SK-N-SH (cell line): ENCODE results near the gene SLCO2A1.

ENCODE experiments used
- ELF1 ChIP-seq: IDR thresholded peaks from 2 replicates; pipeline ENCODE4 v1.4.0; 2012
- FOXJ3 ChIP-seq: sonication (generic); formaldehyde crosslinking; IDR thresholded peaks from 2 replicates; pipeline ENCODE4 v1.5.1; 2020; ENCODE audit warnings: mild to moderate bottlenecking, missing genetic modification reagents
- FOXM1 ChIP-seq: IDR thresholded peaks from 2 replicates; pipeline ENCODE4 v1.4.0; 2012; ENCODE audit warnings: low read depth, mild to moderate bottlenecking
- GABPA ChIP-seq: IDR thresholded peaks from 2 replicates; pipeline ENCODE4 v1.4.0; 2012; ENCODE audit warnings: low read depth, mild to moderate bottlenecking
- MEF2A ChIP-seq: IDR thresholded peaks from 2 replicates; pipeline ENCODE4 v1.4.0; 2012; ENCODE audit warnings: low read depth, borderline replicate concordance
- MXI1 ChIP-seq: IDR thresholded peaks from 2 replicates; pipeline ENCODE4 v1.6.1; 2012; ENCODE audit warnings: mild to moderate bottlenecking, low read depth, low read length, improper control_type of control experiment
- NRF1 ChIP-seq: IDR thresholded peaks from 2 replicates; pipeline ENCODE4 v1.6.1; 2012; ENCODE audit warnings: low read depth, mild to moderate bottlenecking, low read length
- POLR2AphosphoS5 ChIP-seq: IDR thresholded peaks from 2 replicates; pipeline ENCODE4 v1.6.1; 2012; ENCODE audit warnings: low read depth, low read length
- RAD21 ChIP-seq: IDR thresholded peaks from 2 replicates; pipeline ENCODE4 v1.6.1; 2012; ENCODE audit warnings: mild to moderate bottlenecking, low read length
- RXRA ChIP-seq: IDR thresholded peaks from 2 replicates; pipeline ENCODE4 v1.4.0; 2012; ENCODE audit warnings: low read depth, mild to moderate bottlenecking, borderline replicate concordance
- TF ChIP-seq, protein P1 (sequence below): fragments of 200-600 bp; sonication (generic); IDR thresholded peaks from 2 replicates; pipeline ENCODE4 v1.6.1; 2017; ENCODE audit warnings: antibody characterized with exemption, mild to moderate bottlenecking, moderate library complexity
- TF ChIP-seq, protein P2 (sequence below): fragments of 150-350 bp; IDR thresholded peaks from 2 replicates; pipeline ENCODE4 v1.6.1; 2016; ENCODE audit warnings: mild to moderate bottlenecking, low read depth, low read length

DNA sequence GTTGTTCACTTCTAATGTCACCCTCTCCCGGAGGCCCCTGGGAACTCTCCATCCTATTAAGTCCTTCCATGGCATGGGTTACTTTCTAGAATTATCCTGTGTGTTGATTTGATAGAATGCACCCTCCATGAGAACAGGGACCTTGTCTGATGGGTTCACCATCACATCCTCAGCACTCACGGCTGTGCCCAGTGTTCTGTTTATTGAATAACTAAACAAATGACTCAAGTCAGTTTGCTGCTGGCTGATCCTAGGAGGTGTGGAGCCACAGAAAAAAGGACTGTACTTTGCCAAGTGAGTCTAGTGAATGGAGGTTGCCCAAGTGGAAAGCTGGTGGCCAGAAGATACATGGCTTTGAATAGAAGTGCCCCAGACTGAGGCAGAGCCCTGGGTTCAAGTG is 85.5 kb downstream of the SLCO2A1 start:
- TF ChIP-seq, protein P1, sequence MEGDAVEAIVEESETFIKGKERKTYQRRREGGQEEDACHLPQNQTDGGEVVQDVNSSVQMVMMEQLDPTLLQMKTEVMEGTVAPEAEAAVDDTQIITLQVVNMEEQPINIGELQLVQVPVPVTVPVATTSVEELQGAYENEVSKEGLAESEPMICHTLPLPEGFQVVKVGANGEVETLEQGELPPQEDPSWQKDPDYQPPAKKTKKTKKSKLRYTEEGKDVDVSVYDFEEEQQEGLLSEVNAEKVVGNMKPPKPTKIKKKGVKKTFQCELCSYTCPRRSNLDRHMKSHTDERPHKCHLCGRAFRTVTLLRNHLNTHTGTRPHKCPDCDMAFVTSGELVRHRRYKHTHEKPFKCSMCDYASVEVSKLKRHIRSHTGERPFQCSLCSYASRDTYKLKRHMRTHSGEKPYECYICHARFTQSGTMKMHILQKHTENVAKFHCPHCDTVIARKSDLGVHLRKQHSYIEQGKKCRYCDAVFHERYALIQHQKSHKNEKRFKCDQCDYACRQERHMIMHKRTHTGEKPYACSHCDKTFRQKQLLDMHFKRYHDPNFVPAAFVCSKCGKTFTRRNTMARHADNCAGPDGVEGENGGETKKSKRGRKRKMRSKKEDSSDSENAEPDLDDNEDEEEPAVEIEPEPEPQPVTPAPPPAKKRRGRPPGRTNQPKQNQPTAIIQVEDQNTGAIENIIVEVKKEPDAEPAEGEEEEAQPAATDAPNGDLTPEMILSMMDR, result no peak
- TF ChIP-seq MEF2A (no peak), FOXJ3 (CRISPR knock-in tag) (no peak), POLR2AphosphoS5 (no peak), RAD21 (no peak), NRF1 (no peak), FOXM1 (no peak), MXI1 (no peak), ELF1 (no peak), RXRA (no peak), GABPA (no peak)
- TF ChIP-seq, protein P2, sequence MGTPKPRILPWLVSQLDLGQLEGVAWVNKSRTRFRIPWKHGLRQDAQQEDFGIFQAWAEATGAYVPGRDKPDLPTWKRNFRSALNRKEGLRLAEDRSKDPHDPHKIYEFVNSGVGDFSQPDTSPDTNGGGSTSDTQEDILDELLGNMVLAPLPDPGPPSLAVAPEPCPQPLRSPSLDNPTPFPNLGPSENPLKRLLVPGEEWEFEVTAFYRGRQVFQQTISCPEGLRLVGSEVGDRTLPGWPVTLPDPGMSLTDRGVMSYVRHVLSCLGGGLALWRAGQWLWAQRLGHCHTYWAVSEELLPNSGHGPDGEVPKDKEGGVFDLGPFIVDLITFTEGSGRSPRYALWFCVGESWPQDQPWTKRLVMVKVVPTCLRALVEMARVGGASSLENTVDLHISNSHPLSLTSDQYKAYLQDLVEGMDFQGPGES, result no peak
